Testis (tissue), 3 donors: Measurements from ENCODE around the gene SYT8. TPM values are rescaled to one million over a fixed set of nuclear protein-coding genes. Genes with fewer than 3 reads are reported as not detected.
A peak's percentile ranks its signal among the peaks of the same experiment; 100 is the strongest.

ENCODE experiments used
- DNase-seq: peaks from one replicate; pipeline ENCODE4 v3.0.0-alpha.2; 2019
- H3K27ac ChIP-seq, 2 donors: fragments of 200-600 bp; sonication (generic); one replicate each; pipeline ENCODE4 v1.5.1; 2019
- H3K27me3 ChIP-seq: fragments of 200-600 bp; sonication (generic); one replicate; pipeline ENCODE4 v1.5.1; 2019
- H3K36me3 ChIP-seq: fragments of 200-600 bp; sonication (generic); one replicate; pipeline ENCODE4 v1.5.1; 2017; ENCODE audit warnings: low read depth; ENCODE audit errors: missing control alignments
- H3K4me1 ChIP-seq: fragments of 200-600 bp; sonication (generic); one replicate; pipeline ENCODE4 v1.5.1; 2019
- H3K4me3 ChIP-seq, 2 donors: fragments of 200-600 bp; sonication (generic); one replicate each; pipeline ENCODE4 v1.5.1; 2017 to 2019
- H3K9me3 ChIP-seq: fragments of 200-600 bp; sonication (generic); one replicate; pipeline ENCODE4 v1.5.1; 2017
- POLR2A ChIP-seq: fragments of 450-650 bp; IDR thresholded peaks from one replicate; pipeline ENCODE4 v1.6.1; 2017; ENCODE audit warnings: antibody characterized with exemption, mild to moderate bottlenecking, moderate library complexity
- WGBS, 2 donors: methylation state at CpG; one replicate each; pipeline ENCODE4 v1.1.5; 2018; 5-methylcytosine and 5-hydroxymethylcytosine counted together
- intact Hi-C: fragments of 100-400 bp; cut with DNase I; formaldehyde crosslinking; loops from one replicate; pipeline ENCODE4 v1.15.1; 2023; ENCODE audit warnings: low total_unique reads
- polyA plus RNA-seq: library from polyadenylated mRNA; stranded (reverse); fragments of 350-450 nt; fragmentation: Illumina TruSeq; extraction: RNeasy Lipid Tissue Mini Kit (QIAGEN cat#74804); gene quantifications from one replicate; pipeline ENCODE4 v1.2.3, GENCODE V29; 2014; ENCODE audit warnings: low read depth, low replicate concordance; ENCODE audit not compliant: insufficient read depth
- total RNA-seq, 2 donors: library from RNA; depleted of rRNA; stranded (reverse); fragments of >200 nt; gene quantifications; one replicate each; pipeline ENCODE4 v1.2.3, GENCODE V29; 2016
- TF ChIP-seq, protein P1 (sequence below), 3 experiments: fragments of 450-650 bp in 2 of 3; fragments of 200-600 bp in 1 of 3; sonication (generic) in 1 of 3; IDR thresholded peaks; one replicate each; pipeline ENCODE4 v1.5.1; 2016 to 2019; ENCODE audit warnings: antibody characterized with exemption in 3 of 3, mild to moderate bottlenecking in 2 of 3, moderate library complexity in 1 of 3

SYT8 gene
- total and polyA plus RNA-seq, 3 donors from 2014 or later, result 0.98 to 2.7 (median 1.7) TPM

DNA sequence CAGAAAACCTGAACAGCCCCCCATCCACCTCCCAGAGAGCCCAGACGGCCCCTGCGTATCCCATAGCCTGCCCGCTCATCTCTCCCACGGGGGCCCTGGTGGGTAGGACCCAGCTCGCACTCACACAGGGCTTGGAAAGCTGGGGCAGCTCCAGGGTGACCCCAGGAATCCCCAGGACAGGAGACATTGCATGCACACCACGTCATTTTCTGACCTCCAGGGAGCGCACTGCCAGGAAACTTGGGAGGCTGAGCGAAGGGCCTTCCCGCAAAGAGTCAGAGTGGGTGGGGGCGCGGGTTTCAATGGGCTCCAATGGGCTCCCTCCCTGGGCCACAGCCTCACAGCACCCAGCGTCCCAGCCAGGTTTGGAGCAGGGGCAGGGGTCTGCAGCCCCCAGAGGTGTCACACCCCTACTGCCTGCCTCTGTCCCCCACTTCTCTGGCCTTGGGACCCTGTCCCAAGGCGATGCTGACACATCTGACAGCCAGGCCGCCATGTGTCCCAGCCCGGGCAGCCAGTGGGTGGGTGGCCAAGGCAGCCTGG lies 8.2 kb upstream of the SYT8 start:
- H3K27me3 ChIP-seq, result no peaks in the 10 kb centered on the region
- TF ChIP-seq, protein P1, sequence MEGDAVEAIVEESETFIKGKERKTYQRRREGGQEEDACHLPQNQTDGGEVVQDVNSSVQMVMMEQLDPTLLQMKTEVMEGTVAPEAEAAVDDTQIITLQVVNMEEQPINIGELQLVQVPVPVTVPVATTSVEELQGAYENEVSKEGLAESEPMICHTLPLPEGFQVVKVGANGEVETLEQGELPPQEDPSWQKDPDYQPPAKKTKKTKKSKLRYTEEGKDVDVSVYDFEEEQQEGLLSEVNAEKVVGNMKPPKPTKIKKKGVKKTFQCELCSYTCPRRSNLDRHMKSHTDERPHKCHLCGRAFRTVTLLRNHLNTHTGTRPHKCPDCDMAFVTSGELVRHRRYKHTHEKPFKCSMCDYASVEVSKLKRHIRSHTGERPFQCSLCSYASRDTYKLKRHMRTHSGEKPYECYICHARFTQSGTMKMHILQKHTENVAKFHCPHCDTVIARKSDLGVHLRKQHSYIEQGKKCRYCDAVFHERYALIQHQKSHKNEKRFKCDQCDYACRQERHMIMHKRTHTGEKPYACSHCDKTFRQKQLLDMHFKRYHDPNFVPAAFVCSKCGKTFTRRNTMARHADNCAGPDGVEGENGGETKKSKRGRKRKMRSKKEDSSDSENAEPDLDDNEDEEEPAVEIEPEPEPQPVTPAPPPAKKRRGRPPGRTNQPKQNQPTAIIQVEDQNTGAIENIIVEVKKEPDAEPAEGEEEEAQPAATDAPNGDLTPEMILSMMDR (IDR thresholded peaks at IDR 0.05), result no peak
- TF ChIP-seq POLR2A, result no peak
- H3K9me3 ChIP-seq, result no peaks in the 10 kb centered on the region
- no peaks in the 10 kb centered on the region for H3K36me3 ChIP-seq
- DNase-seq, result peak; percentile 53
- H3K4me3 ChIP-seq, result no peak overlapping the region
- peak overlapping the region; percentile 63 to 64 for H3K27ac ChIP-seq
- intact Hi-C loops, result no loop called here
- 77 to 82% methylated on average over 10 to 15 of the region's 15 CpGs for WGBS, 2 donors
- peaks cover 17% of the 10 kb centered on the region for H3K4me1 ChIP-seq

DNA sequence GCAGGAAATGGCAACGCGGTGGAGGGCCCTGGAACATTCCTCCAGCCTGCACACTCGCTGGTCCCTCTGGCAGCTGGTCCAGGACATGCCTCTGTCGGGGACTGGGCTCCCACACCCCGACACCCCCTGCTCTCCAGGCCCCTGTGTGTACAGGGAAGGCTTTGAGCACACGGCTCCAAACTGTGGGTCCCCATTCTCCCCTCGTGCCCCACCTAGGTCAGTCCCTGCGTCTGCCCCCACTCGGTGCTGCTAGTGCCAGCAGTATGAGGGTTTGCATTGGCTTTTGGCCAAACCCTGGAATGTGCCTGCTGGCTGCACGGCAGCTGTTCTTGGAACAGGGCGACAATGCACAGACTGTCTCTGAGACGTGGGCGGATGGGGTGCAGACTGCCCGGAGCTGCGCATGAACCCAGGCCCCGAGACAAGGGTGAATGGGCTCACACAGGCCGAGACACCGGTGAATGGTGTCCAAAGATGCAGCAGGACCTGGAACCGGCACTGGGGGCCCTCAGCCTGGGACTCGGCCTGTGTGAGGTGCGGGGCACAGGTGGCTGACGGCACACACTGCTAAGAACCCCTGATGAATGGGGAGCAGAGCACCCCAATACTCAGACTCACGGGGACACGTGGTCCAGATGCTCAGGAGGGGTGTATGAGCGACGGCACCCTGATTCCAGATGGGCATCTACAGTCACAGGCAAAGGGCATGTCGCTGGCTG lies 7.5 kb upstream of the SYT8 start:
- Histone ChIP-seq H3K36me3 (no peaks in the 10 kb centered on the region), H3K4me1 (peaks cover 20% of the 10 kb centered on the region), H3K27me3 (no peaks in the 10 kb centered on the region), H3K27ac (peak overlapping the region; percentile 63 to 64), H3K9me3 (no peaks in the 10 kb centered on the region), H3K4me3 (no peak overlapping the region)
- no peak for TF ChIP-seq POLR2A
- TF ChIP-seq, protein P1 (IDR thresholded peaks at IDR 0.05), result no peak
- peak; percentile 92 for DNase-seq
- 51 to 82% methylated on average over 10 to 24 of the region's 27 CpGs for WGBS, 2 donors
- intact Hi-C loops, result no loop called here

DNA sequence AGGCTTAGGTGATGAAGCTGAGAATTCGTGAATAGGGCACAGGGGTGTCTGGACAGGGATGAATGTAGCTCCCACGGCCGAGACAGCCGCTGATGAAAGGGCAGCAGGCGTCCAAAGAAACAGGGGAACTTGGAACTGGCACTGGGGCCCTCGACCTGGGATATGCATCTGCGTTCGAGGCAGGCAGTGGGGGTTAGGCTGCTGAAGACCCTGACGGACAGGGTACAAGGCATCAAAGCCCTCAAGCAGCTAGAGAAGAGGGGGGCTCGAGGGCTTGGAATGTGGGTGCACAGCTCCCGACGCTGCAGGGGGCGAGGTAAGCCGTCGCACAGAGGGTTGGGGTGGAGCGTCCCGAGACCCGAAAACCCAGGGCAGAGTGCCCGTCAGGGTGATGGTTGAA lies 6.9 kb upstream of the SYT8 start:
- no peaks in the 10 kb centered on the region for H3K27me3 ChIP-seq
- intact Hi-C loops, result no loop called here
- 79 to 89% methylated on average over 19 of the region's 19 CpGs for WGBS, 2 donors
- TF ChIP-seq, protein P1 (IDR thresholded peaks at IDR 0.05), result no peak
- TF ChIP-seq POLR2A, result no peak
- H3K4me3 ChIP-seq, result no peak overlapping the region
- H3K36me3 ChIP-seq, result no peaks in the 10 kb centered on the region
- H3K4me1 ChIP-seq, result peaks cover 21% of the 10 kb centered on the region
- no peaks in the 10 kb centered on the region for H3K9me3 ChIP-seq
- no peak for DNase-seq
- H3K27ac ChIP-seq, result no peak overlapping the region

DNA sequence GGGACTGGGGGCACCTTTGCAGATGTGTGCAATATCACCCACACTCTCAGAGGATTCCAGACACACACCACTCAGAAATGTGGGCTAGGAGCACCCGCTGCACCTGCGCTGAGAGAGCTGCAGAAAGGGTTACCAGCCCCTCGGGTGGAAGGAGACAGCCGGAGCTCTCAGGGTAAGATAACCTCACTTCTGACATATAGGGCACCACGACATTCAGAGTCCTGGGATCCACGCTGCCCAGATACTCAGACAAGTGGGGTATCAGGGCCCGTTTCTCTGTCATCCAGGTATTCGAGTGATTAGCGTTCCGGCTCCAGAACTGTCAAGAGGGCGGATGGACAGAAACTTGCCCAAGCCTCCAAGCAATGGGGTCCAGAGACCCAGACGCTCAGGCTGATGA lies 6.2 kb upstream of the SYT8 start:
- H3K27me3 ChIP-seq, result no peaks in the 10 kb centered on the region
- peaks cover 21% of the 10 kb centered on the region for H3K4me1 ChIP-seq

More for the DNA sequence above, 6.2 kb upstream of the SYT8 start:
- intact Hi-C loops, result no loop called here
- no peak overlapping the region for H3K27ac ChIP-seq
- no peak overlapping the region for H3K4me3 ChIP-seq
- TF ChIP-seq, protein P1 (IDR thresholded peaks at IDR 0.05), result no peak
- TF ChIP-seq POLR2A, result no peak
- 81 to 92% methylated on average over 7 to 12 of the region's 12 CpGs for WGBS, 2 donors
- H3K9me3 ChIP-seq, result no peaks in the 10 kb centered on the region
- no peak for DNase-seq
- no peaks in the 10 kb centered on the region for H3K36me3 ChIP-seq
